Uterus (tissue), 4 donors: ENCODE measurements around the gene MRPS7. TPM values are rescaled to one million over a fixed set of nuclear protein-coding genes. Genes with fewer than 3 reads are reported as not detected.

Experiments
- DNase-seq, 2 donors: peaks; one replicate each; pipeline ENCODE4 v3.0.0-alpha.2; 2019 to 2020
- H3K27ac ChIP-seq, 2 donors: fragments of 200-600 bp; sonication (generic); 1 replicate in 1 of 2; 2 replicates in 1 of 2; pipeline ENCODE4 v1.5.1; 2016 to 2018
- H3K27me3 ChIP-seq, 2 donors: fragments of 200-600 bp; sonication (generic); one replicate each; pipeline ENCODE4 v1.5.1; 2018 to 2019; ENCODE audit warnings: control low read depth in 1 of 2
- H3K36me3 ChIP-seq, 2 donors: fragments of 200-600 bp; sonication (generic); one replicate each; pipeline ENCODE4 v1.5.1; 2019; ENCODE audit warnings: control low read depth in 1 of 2
- H3K4me1 ChIP-seq, 2 donors: fragments of 200-600 bp; sonication (generic); one replicate each; pipeline ENCODE4 v1.5.1; 2018 to 2019; ENCODE audit warnings: control low read depth in 1 of 2
- H3K4me3 ChIP-seq, 2 donors: fragments of 200-600 bp; sonication (generic); 1 replicate in 1 of 2; 2 replicates in 1 of 2; pipeline ENCODE4 v1.5.1; 2018 to 2019; ENCODE audit warnings: mild to moderate bottlenecking in 1 of 2
- H3K9me3 ChIP-seq, 2 donors: fragments of 200-600 bp; sonication (generic); one replicate each; pipeline ENCODE4 v1.5.1; 2019; ENCODE audit warnings: control low read depth in 1 of 2
- POLR2A ChIP-seq, 2 donors: fragments of 450-650 bp; IDR thresholded peaks; one replicate each; pipeline ENCODE4 v1.6.1; 2016; ENCODE audit warnings: antibody characterized with exemption in 2 of 2, mild to moderate bottlenecking in 1 of 2, moderate library complexity in 1 of 2
- intact Hi-C: fragments of 100-400 bp; cut with DNase I; formaldehyde crosslinking; loops from one replicate; pipeline ENCODE4 v1.15.1; 2023; ENCODE audit warnings: low total_unique reads
- total RNA-seq, 4 donors: library from RNA; depleted of rRNA in 3 of 4; stranded (reverse); fragments of >200 nt in 3 of 4; gene quantifications; one replicate each; pipeline versions ENCODE4 v1.1.0 to v1.2.4, GENCODE V29; 2014 to 2023
- TF ChIP-seq, protein P1 (sequence below), 4 experiments: fragments of 200-600 bp in 2 of 4; fragments of 450-650 bp in 2 of 4; sonication (generic) in 2 of 4; IDR thresholded peaks; one replicate each; pipeline ENCODE4 v1.5.1; 2016 to 2019; ENCODE audit warnings: antibody characterized with exemption in 4 of 4, mild to moderate bottlenecking in 2 of 4, moderate library complexity in 1 of 4
- donor health status: DM: yes; HTN: yes; CAD: no.

Gene MRPS7
- total RNA-seq, 4 donors from 2014 or later = 13.1 to 42.1 (median 33.0) TPM

GRCh38 chr17:75267153-75267410 is 5.4 kb downstream of the MRPS7 start:
- Histone ChIP-seq H3K27me3 (no peaks in the 10 kb centered on the region), H3K36me3 (no peaks in the 10 kb centered on the region), H3K27ac (no peak overlapping the region), H3K9me3 (no peaks in the 10 kb centered on the region), H3K4me3 (no peak overlapping the region), H3K4me1 (peaks cover 0 to 7% of the 10 kb centered on the region in 2 donors)
- no peak for TF ChIP-seq POLR2A (IDR thresholded peaks at IDR 0.05)
- TF ChIP-seq, protein P1, sequence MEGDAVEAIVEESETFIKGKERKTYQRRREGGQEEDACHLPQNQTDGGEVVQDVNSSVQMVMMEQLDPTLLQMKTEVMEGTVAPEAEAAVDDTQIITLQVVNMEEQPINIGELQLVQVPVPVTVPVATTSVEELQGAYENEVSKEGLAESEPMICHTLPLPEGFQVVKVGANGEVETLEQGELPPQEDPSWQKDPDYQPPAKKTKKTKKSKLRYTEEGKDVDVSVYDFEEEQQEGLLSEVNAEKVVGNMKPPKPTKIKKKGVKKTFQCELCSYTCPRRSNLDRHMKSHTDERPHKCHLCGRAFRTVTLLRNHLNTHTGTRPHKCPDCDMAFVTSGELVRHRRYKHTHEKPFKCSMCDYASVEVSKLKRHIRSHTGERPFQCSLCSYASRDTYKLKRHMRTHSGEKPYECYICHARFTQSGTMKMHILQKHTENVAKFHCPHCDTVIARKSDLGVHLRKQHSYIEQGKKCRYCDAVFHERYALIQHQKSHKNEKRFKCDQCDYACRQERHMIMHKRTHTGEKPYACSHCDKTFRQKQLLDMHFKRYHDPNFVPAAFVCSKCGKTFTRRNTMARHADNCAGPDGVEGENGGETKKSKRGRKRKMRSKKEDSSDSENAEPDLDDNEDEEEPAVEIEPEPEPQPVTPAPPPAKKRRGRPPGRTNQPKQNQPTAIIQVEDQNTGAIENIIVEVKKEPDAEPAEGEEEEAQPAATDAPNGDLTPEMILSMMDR (IDR thresholded peaks at IDR 0.05) = no peak
- intact Hi-C loops = no loop called here
- no peak for DNase-seq

DNA sequence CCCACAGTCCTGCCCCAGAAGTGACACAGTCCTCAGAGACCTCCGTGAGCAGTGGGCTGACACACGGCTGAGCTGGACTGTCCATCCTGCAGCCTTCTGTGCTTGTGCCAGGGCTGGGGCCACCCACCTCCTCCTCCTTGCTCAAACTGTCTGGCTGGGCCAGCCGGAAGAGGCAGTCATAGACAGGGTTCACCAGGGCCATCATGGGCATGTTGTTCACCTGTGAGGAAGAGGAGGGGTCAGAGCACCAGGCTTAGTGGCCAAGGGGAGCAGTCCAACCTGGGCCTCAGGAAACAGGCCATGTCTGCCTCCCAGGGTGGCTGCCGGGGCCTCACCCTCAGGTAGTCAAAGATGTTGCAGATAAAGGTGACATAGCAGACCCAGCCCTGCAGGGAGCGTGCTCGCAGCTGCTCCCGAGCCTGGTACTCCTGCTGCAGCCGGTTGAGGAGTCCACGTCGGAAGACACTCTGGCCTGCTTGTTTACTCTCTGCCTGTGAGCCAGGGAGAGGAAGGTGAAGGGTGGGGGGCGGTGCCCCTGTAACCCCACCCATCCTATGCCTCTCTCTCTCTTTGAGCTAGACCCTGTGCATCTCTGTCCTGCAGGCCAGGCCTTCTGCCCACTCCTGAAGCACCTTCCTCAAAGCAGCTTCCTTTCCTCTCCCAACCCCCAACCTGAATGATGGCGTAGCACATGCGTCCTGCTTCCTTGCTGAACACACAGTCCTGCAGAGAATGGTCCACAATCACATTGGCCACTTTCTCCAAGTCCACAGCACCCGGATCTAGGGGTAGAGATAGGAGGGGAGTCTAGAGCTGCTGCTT is 5.9 kb downstream of the MRPS7 start:
- TF ChIP-seq POLR2A (IDR thresholded peaks at IDR 0.05) = no peak
- TF ChIP-seq, protein P1 (IDR thresholded peaks at IDR 0.05) = no peak
- Histone ChIP-seq H3K4me3 (no peak overlapping the region), H3K27me3 (no peaks in the 10 kb centered on the region), H3K9me3 (no peaks in the 10 kb centered on the region), H3K36me3 (no peaks in the 10 kb centered on the region), H3K4me1 (peaks cover 0 to 9% of the 10 kb centered on the region in 2 donors), H3K27ac (no peak overlapping the region)
- intact Hi-C loops = no loop called here
- DNase-seq = no peak

DNA sequence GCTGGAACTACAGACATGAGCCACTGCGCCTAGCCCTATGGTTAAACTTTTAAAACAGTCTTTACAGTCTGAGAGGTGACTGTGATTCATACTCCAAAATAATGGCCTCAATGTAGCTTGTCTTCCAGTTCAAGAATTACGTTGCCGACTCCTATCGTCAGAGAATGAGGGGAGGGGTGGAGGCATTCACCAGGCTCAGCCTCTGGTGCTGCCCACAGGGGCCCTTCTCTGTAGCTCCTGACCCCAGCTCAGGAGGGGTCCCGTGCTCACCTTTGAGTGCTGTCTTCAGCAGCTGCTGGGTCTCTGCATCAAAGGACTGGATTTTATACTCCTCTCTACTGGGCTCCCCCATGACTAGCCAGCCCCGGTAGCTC is 8.2 kb downstream of the MRPS7 start:
- intact Hi-C loops = no loop called here
- Histone ChIP-seq H3K36me3 (no peaks in the 10 kb centered on the region), H3K9me3 (no peaks in the 10 kb centered on the region), H3K27ac (peak overlapping the region; percentile 94 to 98), H3K4me1 (peaks cover 0 to 11% of the 10 kb centered on the region in 2 donors), H3K4me3 (peak overlapping the region; percentile 86 to 96), H3K27me3 (no peaks in the 10 kb centered on the region)
- TF ChIP-seq, protein P1 (IDR thresholded peaks at IDR 0.05) = no peak
- no peak for TF ChIP-seq POLR2A (IDR thresholded peaks at IDR 0.05)
- no peak for DNase-seq

- intact Hi-C loops = no loop called here
- DNase-seq = peak; percentile 60 to 65
Observed at GRCh38 chr17:75270218-75270965, 8.7 kb downstream of the MRPS7 start.

DNA sequence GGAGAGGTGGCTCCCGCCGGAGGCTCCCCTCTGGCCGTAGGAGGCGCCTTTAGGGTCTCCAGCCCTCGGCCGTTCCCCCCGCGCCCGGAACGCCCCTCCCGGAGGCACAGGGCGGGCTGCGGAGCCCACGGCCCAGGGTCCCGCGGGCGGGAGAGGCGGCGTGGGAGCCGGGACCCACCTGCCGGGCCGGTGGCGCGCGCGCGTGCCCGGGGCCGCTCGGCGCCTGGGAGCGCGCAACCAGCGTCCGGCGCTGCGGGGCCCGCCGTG is 9.2 kb downstream of the MRPS7 start, which contains the start of gene MIF4GD:
Gene MIF4GD (minus strand): TSS at position 266 of the 267 bp plus-strand sequence. CDS start 1,036 bp downstream, outside the sequence.
- Histone ChIP-seq H3K4me3 (peak within 1 kb of the TSS; percentile 86 to 96), H3K36me3 (no peaks in the 10 kb centered on the region), H3K27me3 (no peaks in the 10 kb centered on the region), H3K9me3 (no peaks in the 10 kb centered on the region), H3K27ac (peak within 1 kb of the TSS; percentile 94 to 98), H3K4me1 (peaks cover 0 to 11% of the 10 kb centered on the region in 2 donors)
- DNase-seq = no peak
- intact Hi-C loops = no loop called here
- TF ChIP-seq, protein P1 (IDR thresholded peaks at IDR 0.05) = no peak
- peak; percentile 11 to 76 for TF ChIP-seq POLR2A (IDR thresholded peaks at IDR 0.05)

More at GRCh38 chr17:75270218-75270965, 8.7 kb downstream of the MRPS7 start:
- Histone ChIP-seq H3K4me3 (peak overlapping the region; percentile 86 to 96), H3K27ac (peak overlapping the region; percentile 94 to 98), H3K27me3 (no peaks in the 10 kb centered on the region), H3K9me3 (no peaks in the 10 kb centered on the region), H3K36me3 (no peaks in the 10 kb centered on the region), H3K4me1 (peaks cover 0 to 11% of the 10 kb centered on the region in 2 donors)
- TF ChIP-seq POLR2A (IDR thresholded peaks at IDR 0.05) = no peak
- TF ChIP-seq, protein P1 (IDR thresholded peaks at IDR 0.05) = peak in 3 of 4 experiments; percentile 15 to 36 (median 22)
